Stimulated activated CD8-positive, alpha-beta memory T cell treated with anti-CD3 and anti-CD28 coated beads, Interleukin-15, amount 100 ng/mL, for 48 hours (primary cell): ENCODE results near the gene ANKRD18A.

ENCODE experiments used
- DNase-seq, 2 donors: peaks; one replicate each; pipeline ENCODE4 v3.0.0-alpha.2; 2020; ENCODE audit warnings: low read depth in 2 of 2

Gene ANKRD18A

GRCh38 chr9:38529317-38529716 lies 91.1 kb downstream of the ANKRD18A start:
- no peak for DNase-seq

GRCh38 chr9:38527503-38527902 lies 92.9 kb downstream of the ANKRD18A start:
- no peak for DNase-seq

DNA sequence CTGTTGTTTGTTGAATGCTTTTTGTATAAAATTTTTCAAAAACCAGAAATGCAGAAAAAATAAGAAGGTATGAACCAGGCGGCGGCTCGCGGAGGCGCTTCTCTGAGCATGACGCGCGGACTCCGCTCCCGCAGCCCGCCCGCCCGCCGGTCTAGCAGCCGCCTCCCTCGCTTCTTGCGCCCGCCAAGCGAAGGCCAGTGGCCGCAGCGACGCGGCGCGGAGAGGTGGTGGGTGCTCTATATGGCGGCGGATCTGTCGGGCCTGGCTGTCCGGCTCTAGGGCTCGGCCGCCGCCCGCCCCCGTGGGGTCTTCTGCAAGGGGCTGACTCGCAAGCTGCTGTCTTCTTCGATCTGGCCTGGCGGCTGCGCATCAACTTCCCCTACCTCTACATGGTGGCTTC lies 93.8 kb downstream of the ANKRD18A start:
- DNase-seq, result no peak

- no peak for DNase-seq
Observed at GRCh38 chr9:38523121-38523520, 97.3 kb downstream of the ANKRD18A start.

DNA sequence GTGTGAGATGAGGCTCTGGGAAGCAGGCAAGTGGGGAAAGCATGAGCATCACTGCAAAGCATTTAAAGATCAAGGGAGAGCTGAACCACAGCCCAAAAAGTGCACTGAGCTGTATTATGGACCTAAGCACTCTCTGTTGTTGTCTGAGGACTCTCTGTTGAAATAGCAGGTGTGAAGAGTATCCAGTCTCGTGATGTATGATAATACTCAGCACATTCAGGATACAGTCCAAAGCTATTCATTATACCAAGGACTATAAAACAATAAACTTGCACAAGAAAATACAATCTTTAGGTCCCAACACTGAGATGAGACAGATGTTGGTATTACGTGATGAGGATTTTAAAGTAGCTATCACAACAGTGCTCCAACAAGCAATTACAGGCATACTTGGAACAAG lies 98.6 kb downstream of the ANKRD18A start:
- DNase-seq, result no peak
